AG10803 (cell line): ENCODE results near the gene EIF4G3.

Experiments
- DNase-seq: peaks from one replicate; pipeline ENCODE4 v3.0.0; 2010; ENCODE audit warnings: low read depth
- H3K4me3 ChIP-seq: 2 replicates; pipeline ENCODE4 v1.5.1; 2011; ENCODE audit warnings: mild to moderate bottlenecking, low read length, control low read depth
- TF ChIP-seq, protein P1 (sequence below): conservative IDR thresholded peaks from 2 replicates; pipeline ENCODE4 v1.5.1; 2011; ENCODE audit warnings: mild to moderate bottlenecking, low read length, control low read depth, inconsistent platforms

Gene EIF4G3, protein sequence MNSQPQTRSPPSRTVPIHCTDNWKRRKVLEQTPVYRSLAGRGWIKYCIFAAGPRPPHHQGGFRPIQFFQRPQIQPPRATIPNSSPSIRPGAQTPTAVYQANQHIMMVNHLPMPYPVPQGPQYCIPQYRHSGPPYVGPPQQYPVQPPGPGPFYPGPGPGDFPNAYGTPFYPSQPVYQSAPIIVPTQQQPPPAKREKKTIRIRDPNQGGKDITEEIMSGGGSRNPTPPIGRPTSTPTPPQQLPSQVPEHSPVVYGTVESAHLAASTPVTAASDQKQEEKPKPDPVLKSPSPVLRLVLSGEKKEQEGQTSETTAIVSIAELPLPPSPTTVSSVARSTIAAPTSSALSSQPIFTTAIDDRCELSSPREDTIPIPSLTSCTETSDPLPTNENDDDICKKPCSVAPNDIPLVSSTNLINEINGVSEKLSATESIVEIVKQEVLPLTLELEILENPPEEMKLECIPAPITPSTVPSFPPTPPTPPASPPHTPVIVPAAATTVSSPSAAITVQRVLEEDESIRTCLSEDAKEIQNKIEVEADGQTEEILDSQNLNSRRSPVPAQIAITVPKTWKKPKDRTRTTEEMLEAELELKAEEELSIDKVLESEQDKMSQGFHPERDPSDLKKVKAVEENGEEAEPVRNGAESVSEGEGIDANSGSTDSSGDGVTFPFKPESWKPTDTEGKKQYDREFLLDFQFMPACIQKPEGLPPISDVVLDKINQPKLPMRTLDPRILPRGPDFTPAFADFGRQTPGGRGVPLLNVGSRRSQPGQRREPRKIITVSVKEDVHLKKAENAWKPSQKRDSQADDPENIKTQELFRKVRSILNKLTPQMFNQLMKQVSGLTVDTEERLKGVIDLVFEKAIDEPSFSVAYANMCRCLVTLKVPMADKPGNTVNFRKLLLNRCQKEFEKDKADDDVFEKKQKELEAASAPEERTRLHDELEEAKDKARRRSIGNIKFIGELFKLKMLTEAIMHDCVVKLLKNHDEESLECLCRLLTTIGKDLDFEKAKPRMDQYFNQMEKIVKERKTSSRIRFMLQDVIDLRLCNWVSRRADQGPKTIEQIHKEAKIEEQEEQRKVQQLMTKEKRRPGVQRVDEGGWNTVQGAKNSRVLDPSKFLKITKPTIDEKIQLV (N-terminal part only)

DNA sequence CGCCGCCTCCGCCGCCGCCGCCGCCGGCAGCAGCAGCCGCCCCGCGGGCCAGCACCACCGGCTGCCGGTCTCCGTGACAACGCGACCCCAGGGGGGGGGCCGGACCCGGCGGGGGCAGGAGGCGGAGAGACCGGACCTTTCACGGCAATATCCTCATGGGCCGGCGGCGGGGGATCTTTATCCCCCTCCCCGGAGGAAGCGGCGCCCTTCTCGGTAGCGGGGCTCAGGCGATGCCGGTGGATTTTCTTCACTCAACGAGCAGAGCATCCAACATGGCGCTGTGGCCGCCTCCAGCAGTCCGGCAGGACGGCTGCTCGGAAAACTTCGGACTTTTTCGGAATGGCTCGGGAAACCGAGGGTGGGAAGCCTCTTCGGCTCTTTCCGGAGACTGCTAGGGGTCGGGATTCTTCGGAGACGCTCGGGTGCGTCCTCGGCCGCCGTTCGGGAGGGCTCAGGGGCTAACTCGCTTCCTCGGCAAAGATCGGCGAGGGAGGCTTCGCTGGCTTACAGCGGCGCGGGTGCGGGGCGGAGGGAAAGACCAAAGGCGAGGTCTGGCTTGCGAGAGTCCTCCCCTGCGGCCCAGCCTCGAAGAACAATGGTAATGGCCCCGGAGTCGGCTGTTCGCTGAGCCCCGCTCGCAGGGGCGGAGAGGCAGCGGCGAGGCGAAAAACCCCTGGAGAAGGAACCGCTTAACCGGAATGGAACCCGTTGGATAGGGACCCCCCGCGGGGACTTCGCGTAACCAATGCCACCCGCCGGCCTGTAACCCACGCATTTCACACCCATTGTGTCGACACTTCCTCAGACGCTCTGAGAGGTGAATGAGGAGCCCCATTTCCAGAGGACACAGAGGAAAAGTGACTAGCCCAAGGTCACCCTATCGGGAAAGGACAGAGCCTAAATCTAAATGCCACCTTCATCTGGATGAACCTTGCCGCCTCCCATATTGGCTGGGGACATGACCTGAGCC lies at the start of gene EIF4G3:
EIF4G3 (minus strand) TSS at position 312 of the 970 bp plus-strand sequence. CDS start 174,155 bp downstream, outside the sequence.
- peak; percentile 93 for DNase-seq
- peak within 1 kb of the TSS; percentile 92 for H3K4me3 ChIP-seq
- TF ChIP-seq, protein P1, sequence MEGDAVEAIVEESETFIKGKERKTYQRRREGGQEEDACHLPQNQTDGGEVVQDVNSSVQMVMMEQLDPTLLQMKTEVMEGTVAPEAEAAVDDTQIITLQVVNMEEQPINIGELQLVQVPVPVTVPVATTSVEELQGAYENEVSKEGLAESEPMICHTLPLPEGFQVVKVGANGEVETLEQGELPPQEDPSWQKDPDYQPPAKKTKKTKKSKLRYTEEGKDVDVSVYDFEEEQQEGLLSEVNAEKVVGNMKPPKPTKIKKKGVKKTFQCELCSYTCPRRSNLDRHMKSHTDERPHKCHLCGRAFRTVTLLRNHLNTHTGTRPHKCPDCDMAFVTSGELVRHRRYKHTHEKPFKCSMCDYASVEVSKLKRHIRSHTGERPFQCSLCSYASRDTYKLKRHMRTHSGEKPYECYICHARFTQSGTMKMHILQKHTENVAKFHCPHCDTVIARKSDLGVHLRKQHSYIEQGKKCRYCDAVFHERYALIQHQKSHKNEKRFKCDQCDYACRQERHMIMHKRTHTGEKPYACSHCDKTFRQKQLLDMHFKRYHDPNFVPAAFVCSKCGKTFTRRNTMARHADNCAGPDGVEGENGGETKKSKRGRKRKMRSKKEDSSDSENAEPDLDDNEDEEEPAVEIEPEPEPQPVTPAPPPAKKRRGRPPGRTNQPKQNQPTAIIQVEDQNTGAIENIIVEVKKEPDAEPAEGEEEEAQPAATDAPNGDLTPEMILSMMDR = no peak

DNA sequence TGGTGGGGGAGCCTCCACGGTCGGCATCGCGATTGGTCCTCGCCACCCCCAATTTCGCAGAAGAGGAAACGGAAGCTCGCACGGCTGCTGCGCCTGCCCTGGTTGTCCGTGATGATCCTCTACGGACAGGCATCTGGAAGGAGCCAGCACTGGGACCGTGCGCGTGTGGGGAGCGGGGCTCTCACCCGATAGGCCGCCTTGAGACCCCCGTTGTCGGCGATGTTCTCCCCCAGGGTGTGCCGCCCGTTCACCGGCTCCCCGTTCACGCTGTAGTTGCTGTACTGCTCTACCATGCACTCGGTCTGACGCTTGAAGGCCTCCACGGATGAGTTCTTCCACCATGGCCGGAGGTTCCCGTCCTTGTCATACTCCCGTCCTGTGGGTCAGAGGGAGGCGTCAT lies 48.4 kb upstream of the EIF4G3 start:
- H3K4me3 ChIP-seq = no peak overlapping the region
- TF ChIP-seq, protein P1 = no peak
- DNase-seq = no peak

DNA sequence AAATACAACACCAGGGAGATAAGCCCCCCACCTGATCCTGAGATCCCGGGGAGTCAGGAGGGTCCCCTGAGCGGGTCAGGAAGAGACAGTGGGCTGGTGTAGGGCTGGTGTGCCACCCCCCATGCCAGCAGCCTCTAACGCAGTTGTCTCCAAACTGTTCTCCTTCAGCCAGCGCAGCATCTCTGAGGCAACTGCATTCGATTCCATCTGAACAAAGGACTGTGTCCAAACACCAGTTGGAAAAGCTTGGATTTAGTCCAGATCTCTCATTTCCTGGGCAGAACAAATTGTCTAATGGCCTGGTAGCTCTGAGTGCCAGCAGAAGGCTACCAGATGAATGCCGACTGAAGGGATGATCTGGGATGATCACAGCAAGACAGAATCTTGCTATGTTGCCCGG lies 44.1 kb upstream of the EIF4G3 start:
- TF ChIP-seq, protein P1 = no peak
- DNase-seq = peak; percentile 77
- H3K4me3 ChIP-seq = no peak overlapping the region

DNA sequence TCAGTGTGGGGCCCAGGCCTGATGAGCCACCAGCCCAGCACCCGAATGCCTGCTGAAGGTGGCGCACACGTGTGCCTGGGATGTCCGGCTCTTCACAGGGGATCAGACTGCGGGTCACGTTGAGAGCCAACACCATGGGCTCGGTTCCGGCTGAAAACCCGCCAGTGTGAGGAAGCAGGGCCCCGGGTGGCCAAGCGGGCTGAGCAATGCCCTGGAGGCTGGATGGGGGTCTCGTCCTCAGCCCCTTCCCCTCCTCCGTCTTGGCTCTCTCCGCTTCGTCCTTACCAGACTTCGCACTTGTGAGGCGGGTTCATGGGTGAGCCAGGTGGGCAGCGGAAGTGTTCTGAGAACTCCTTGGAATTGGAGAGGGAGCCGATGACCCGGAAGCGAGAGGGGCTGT lies 43.0 kb upstream of the EIF4G3 start:
- H3K4me3 ChIP-seq = no peak overlapping the region
- TF ChIP-seq, protein P1 = no peak
- DNase-seq = no peak

DNA sequence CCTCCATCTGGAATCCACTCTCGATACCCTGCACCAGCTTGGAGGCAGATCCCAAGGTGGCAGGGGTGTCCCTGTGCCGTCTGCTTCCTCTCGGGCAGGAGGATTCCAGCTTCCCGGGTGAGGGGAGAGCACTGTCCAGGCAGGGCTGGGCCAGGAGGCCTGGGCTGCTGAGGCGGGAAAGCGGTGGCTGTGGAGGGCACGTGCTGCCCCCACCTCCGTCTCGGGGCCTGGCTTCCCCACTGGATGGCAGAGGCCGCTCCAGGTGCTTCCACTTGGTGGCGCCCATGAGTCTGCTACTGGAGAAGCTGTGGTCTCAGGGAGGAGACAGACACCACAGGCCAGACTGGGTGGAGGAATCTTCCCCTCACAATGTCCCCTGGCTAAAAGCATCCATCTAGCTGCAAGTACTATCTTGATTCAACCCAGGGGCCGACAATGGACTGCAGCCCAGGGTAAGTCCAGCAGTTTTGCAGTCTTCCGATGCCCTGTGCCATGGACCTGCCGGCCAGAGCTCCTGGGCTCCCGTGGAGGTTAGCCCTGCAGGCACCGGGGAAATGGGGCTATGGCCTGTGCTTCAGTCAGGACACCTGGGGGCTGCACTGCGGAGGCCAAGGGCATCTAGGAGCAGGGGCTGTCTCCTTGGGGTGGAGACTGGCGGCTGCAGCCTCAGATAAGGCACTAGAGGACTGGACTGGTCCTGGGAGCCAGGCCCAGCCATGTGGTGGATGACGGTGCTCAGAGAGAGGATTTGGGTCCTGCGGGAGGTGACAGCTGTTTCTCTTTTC lies 41.3 kb upstream of the EIF4G3 start:
- DNase-seq = no peak
- TF ChIP-seq, protein P1 = peak; percentile 43

More for the DNA sequence above, 41.3 kb upstream of the EIF4G3 start:
- no peak overlapping the region for H3K4me3 ChIP-seq
